GM19023 (cell line): ENCODE data around the gene SLC23A2.
"Not testable (repeated sequence)": the region's sequence is repeated elsewhere in the genome, so short reads cannot be mapped to it uniquely, and the experiment has no call there.

ENCODE experiments used
- ATAC-seq: cut with Tn5 transposase; IDR thresholded peaks from one replicate; pipeline ENCODE4 v1.9.1; 2021; ENCODE audit warnings: mild to moderate bottlenecking, moderate library complexity; ENCODE audit not compliant: unreplicated experiment

SLC23A2 gene

DNA sequence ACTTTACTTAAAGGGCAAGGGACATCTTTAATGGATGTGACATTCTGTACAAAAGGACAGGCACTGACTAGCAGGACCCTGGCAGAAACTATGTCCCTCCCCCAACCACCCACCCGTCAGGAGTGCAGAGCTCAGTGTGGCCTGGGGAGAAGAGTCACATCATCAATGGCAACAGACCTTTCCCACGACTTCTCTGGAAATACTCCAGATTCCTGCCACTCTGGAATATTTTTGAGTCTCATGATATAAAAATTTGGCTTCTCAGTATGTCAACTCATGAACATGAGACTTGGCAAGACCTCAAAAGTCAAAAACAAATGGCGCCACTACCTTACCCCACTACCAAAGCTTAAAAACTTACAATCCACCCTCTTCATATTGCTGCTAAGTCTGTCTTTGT, 118.3 kb downstream of the SLC23A2 start:
- no peak for ATAC-seq

- no peak for ATAC-seq
Measured at GRCh38 chr20:4881006-4881730, 120.1 kb downstream of the SLC23A2 start.

- ATAC-seq, result no peak
Measured at GRCh38 chr20:4880051-4880450, 121.3 kb downstream of the SLC23A2 start.

DNA sequence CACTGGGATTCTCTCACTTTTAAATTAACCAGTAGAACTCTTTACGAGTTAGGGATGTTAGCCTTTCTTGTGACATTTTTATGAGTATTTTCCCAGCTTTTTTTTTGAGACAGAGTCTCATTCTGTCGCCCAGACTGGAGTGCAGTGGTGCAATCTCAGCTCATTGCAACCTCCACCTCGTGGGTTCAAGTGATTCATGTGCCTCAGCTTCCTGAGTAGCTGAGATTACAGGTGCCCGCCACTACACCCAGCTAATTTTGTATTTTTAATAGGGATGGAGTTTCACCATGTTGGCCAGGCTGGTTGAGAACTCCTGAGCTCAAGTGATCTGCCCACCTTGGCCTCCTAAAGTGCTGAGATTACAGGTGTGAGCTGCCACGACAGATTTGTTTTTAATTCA, 123.2 kb downstream of the SLC23A2 start:
- ATAC-seq, result not testable (repeated sequence)

GRCh38 chr20:4876731-4877130, 124.6 kb downstream of the SLC23A2 start:
- no peak for ATAC-seq

- ATAC-seq, result no peak
Measured at GRCh38 chr20:4876301-4876700, 125.0 kb downstream of the SLC23A2 start.

DNA sequence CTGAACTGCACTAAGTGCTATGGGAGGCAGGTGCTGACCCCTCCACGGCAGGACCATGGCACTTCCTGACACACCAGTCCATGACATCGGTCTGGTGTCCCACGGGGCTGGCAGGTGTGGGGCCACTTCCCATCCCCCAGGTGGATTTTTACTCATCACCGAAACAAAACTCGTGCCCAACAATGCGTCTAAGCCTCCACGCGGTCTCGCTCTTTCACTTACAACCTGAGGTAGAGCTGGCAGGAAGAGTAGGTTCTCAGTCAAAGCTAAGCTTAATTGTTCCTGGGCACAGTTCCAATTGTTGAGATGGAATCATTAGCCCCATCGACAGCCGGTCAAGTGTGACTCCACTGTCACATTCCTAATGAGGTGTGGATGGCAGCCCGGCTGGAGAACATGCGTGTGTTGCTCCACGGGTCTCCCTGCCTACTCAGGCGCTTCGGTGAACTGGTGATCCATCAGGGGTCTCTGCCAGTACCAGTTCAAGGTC, 125.7 kb downstream of the SLC23A2 start:
- no peak for ATAC-seq

GRCh38 chr20:4873396-4873795, 127.9 kb downstream of the SLC23A2 start:
- no peak for ATAC-seq

GRCh38 chr20:4871486-4871885, 129.8 kb downstream of the SLC23A2 start:
- ATAC-seq, result no peak

DNA sequence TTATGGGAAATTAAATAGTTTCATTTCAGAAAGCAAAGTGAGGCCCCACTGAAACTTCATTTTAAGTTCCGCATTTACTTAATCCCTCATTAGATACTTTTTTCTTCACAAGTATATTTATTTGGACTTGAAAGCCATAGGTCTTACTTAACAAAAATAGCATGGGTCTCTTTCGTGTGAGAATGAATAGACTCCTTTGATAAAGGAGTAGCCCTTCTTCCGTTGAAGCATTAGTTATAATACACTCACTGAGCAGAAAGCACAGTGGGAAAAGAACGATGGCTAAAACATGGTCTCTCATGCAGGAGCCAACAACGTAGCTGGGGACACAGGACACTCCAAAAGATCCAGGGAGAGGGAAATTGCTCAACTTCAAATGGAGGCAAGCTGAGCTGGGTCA, 130.4 kb downstream of the SLC23A2 start:
- no peak for ATAC-seq

GRCh38 chr20:4869290-4870193, 131.8 kb downstream of the SLC23A2 start:
- ATAC-seq, result no peak

DNA sequence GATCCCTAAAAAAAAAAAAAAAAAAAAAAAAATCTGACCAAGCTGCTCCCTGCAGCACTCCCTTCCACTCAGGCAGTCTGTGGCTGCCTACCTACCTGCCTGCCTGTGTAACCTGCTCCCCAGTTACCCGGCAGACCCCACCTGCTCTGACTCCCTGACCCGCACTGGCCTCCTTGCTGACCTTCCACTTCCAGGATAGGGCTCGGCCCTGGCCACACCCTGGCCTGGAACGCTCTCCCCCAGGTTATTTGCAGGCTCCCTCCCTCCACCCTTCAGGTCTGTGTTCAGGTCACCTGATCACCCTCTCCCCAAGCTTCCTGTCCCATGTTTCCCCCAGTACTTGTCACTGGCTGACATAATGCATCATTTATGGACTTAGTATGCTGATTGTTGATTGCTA, 134.3 kb downstream of the SLC23A2 start:
- no peak for ATAC-seq

DNA sequence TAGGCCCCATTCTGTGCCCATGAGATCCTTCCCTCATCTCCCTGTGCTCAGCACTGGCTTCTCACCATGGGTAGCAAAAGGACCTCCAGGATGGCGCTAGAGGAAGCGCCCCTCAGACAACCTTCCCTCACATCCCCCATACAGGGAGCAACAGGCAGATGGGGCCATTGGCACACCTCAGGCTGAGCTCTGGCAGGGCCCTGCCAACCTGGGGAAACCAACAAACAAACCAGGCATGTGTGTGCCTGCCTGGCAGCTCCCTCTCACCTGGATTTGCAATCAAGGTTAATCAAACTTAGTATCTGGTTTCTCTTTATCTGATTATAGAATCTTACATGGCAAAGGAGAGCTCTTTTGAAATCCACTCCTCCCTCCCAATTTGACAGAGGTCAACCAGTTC, 134.9 kb downstream of the SLC23A2 start:
- ATAC-seq, result no peak

DNA sequence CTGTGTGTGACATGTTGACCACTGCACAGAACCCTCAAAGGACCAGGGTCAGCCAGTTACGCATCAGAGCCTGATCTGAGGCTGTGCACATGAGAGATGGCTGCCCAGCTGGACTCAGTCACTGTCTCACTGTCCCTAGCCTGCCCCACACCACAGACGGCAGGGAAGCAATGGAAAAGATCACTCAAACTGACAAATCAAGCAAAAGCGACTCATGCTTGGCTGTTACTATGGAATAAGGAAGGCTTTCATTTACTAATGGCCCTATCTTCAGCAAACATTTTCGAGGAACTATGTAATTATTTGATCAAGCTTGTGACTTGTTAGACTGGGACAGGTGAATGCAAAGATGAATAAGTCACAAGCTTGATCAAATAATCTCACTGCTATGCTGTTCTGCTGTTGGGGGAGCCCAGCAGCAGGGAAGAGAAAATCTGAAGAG, 137.0 kb downstream of the SLC23A2 start:
- ATAC-seq, result no peak

- ATAC-seq, result no peak
Measured at GRCh38 chr20:4862661-4863060, 138.6 kb downstream of the SLC23A2 start.

GRCh38 chr20:4861961-4862360, 139.3 kb downstream of the SLC23A2 start:
- ATAC-seq, result no peak

GRCh38 chr20:4858000-4858399, 143.3 kb downstream of the SLC23A2 start:
- ATAC-seq, result no peak

DNA sequence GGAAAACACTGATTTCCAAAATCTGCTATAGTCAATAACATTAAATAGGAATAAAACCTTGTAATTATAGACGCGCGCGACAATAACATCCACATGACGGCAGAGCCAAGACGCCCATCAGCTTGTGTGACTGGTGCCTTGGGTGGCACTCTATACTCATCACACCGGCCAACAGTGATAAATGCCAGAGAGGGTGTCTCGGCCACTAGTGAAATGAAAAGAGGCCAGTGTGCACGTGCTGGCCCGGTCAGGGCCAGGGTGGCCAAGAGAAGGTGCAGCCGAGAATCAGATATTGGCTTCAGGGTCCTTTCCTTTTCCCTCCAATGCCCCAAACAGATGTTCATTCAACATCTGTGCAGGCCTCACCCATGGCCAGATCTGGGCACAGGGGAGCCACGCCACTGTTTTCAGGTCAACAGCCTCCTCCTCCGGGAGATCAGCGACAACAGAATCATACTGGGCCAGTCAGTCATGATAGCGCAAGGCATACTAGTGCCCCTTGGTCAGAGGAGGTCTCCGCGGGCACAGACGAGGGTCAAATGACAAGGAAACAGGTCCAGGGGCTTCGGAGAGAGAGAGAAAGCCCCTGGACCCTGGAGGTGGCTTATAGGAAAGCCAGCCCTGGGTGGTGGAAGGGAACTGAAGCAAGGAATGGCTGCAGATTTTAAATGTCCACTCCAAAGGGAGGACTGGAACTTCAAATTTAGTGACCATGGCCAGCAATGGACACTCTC, 145.1 kb downstream of the SLC23A2 start:
- ATAC-seq, result no peak

GRCh38 chr20:4855555-4855954, 145.8 kb downstream of the SLC23A2 start:
- ATAC-seq, result no peak

DNA sequence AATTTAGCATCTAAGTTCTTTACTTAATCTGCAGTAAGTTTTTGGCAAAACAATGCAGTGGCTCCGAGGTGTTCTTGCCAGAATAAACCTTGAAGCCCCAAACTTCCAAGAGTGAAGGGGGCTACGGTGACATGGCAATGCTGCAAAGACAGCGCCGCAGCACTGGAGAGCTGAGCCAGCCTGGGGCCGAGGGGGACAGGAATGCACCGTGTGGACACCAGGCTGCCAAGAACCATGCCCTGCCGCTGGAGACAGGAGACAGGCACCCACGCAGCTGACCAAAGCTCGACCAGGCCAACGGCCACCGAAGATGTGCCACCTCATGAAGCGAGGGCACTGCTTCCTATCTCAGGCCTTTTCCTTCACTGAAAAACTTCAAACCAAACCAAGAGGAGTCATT, 146.2 kb downstream of the SLC23A2 start:
- ATAC-seq, result no peak

- ATAC-seq, result no peak
Measured at GRCh38 chr20:4854561-4854901, 146.8 kb downstream of the SLC23A2 start.
